ENCODE results near the gene SRC.

- TF ChIP-seq CTCF (IDR thresholded peaks at IDR 0.05 in 4 of 5, conservative IDR thresholded peaks at IDR 0.05 in 1 of 5) = no peak
- TF ChIP-seq POLR2A (IDR thresholded peaks at IDR 0.05) = no peak
These were observed 45.1 kb downstream of the SRC start for GRCh38 chr20:37390891-37391525.

Data from gastrocnemius medialis (tissue), 4 donors.